Sigmoid colon (tissue), 7 donors: ENCODE results near the gene NRG3. TPM values are rescaled to one million over a fixed set of nuclear protein-coding genes. Genes with fewer than 3 reads are reported as not detected.

Source experiments
- DNase-seq: peaks from one replicate; pipeline ENCODE4 v3.0.0-alpha.2; 2019
- H3K27ac ChIP-seq, 4 donors: fragments of 200-600 bp; sonication (generic); one replicate each; pipeline ENCODE4 v1.5.1; 2016 to 2019; ENCODE audit warnings: mild to moderate bottlenecking in 1 of 4
- H3K27me3 ChIP-seq, 3 donors: fragments of 200-600 bp; sonication (generic); one replicate each; pipeline ENCODE4 v1.5.1; 2019; ENCODE audit warnings: mild to moderate bottlenecking in 1 of 3
- H3K36me3 ChIP-seq, 4 donors: fragments of 200-600 bp; sonication (generic); one replicate each; pipeline ENCODE4 v1.5.1; 2016 to 2019
- H3K4me1 ChIP-seq, 4 donors: fragments of 200-600 bp; sonication (generic); one replicate each; pipeline ENCODE4 v1.5.1; 2017 to 2019
- H3K4me3 ChIP-seq, 4 donors: fragments of 200-600 bp; sonication (generic); one replicate each; pipeline ENCODE4 v1.5.1; 2017 to 2019; ENCODE audit warnings: mild to moderate bottlenecking in 2 of 4, moderate library complexity in 1 of 4
- H3K9me3 ChIP-seq, 4 donors: fragments of 200-600 bp in 3 of 4; sonication (generic) in 3 of 4; one replicate each; pipeline versions ENCODE4 v1.5.1 to v1.6.1; 2013 to 2019
- CTCF ChIP-seq, 4 experiments: fragments of 450-650 bp in 3 of 4; fragments of 200-600 bp in 1 of 4; IDR thresholded peaks; one replicate each; pipeline ENCODE4 v1.5.1; 2016 to 2019; ENCODE audit warnings: antibody characterized with exemption in 4 of 4, mild to moderate bottlenecking in 3 of 4, moderate library complexity in 2 of 4
- EP300 ChIP-seq, 4 donors: sonication (generic); formaldehyde crosslinking; IDR thresholded peaks; one replicate each; pipeline ENCODE4 v1.6.1; 2017; ENCODE audit warnings: antibody characterized with exemption in 4 of 4
- POLR2A ChIP-seq, 2 donors: fragments of 450-650 bp; IDR thresholded peaks; one replicate each; pipeline ENCODE4 v1.6.1; 2016; ENCODE audit warnings: antibody characterized with exemption in 2 of 2, mild to moderate bottlenecking in 2 of 2, moderate library complexity in 2 of 2
- POLR2AphosphoS5 ChIP-seq, 4 donors: sonication (generic); formaldehyde crosslinking; IDR thresholded peaks; one replicate each; pipeline ENCODE4 v1.6.1; 2017; ENCODE audit warnings: antibody characterized with exemption in 4 of 4
- WGBS, 2 donors: extraction: QIAGEN DNeasy Blood & Tissue Kit; methylation state at CpG; one replicate each; pipeline ENCODE4 v1.1.7; 2013; 5-methylcytosine and 5-hydroxymethylcytosine counted together
- intact Hi-C: fragments of 100-400 bp; cut with DNase I; formaldehyde crosslinking; loops from one replicate; pipeline ENCODE4 v1.15.1; 2023
- polyA plus RNA-seq, 3 donors: library from polyadenylated mRNA; stranded (reverse); fragments of 200-250 nt; gene quantifications; one replicate each; pipeline ENCODE4 v1.2.3, GENCODE V29; 2013
- total RNA-seq, 4 donors: library from RNA; depleted of rRNA; stranded (reverse); fragments of >200 nt; gene quantifications; one replicate each; pipeline ENCODE4 v1.1.0, GENCODE V29; 2016
- donor health status: healthy with polysubstance abuse.
- donor health status: Bipolar disorder and iron deficiency.
- donor health status: healthy.

Gene NRG3
- total and polyA plus RNA-seq, 7 donors: 0.17 to 2.2 (median 0.82) TPM; not detected in 2

GRCh38 chr10:82529062-82529461 is 654.1 kb downstream of the NRG3 start:
- intact Hi-C loops: no loop called here
- Histone ChIP-seq H3K4me3 (no peak overlapping the region), H3K9me3 (no peaks in the 10 kb centered on the region), H3K27me3 (no peaks in the 10 kb centered on the region), H3K27ac (no peak overlapping the region), H3K36me3 (no peaks in the 10 kb centered on the region), H3K4me1 (no peaks in the 10 kb centered on the region)
- DNase-seq: no peak
- TF ChIP-seq EP300 (IDR thresholded peaks at IDR 0.05) (no peak), POLR2A (IDR thresholded peaks at IDR 0.05) (no peak), POLR2AphosphoS5 (IDR thresholded peaks at IDR 0.05) (no peak), CTCF (IDR thresholded peaks at IDR 0.05) (no peak)
- 58 to 75% methylated on average over 4 of the region's 4 CpGs for WGBS, 2 donors

- intact Hi-C loops: no loop called here
Observed at GRCh38 chr10:82535457-82535856, 660.5 kb downstream of the NRG3 start.

GRCh38 chr10:82536668-82537067 is 661.7 kb downstream of the NRG3 start:
- no peak overlapping the region for H3K27ac ChIP-seq
- H3K36me3 ChIP-seq: no peaks in the 10 kb centered on the region
- no peak overlapping the region for H3K4me3 ChIP-seq
- DNase-seq: no peak
- no peaks in the 10 kb centered on the region for H3K4me1 ChIP-seq
- H3K27me3 ChIP-seq: no peaks in the 10 kb centered on the region
- intact Hi-C loops: no loop called here
- TF ChIP-seq POLR2AphosphoS5 (IDR thresholded peaks at IDR 0.05): no peak
- no peaks in the 10 kb centered on the region for H3K9me3 ChIP-seq

More at GRCh38 chr10:82535457-82535856, 660.5 kb downstream of the NRG3 start:
- Histone ChIP-seq H3K27me3 (no peaks in the 10 kb centered on the region), H3K36me3 (no peaks in the 10 kb centered on the region), H3K9me3 (no peaks in the 10 kb centered on the region), H3K4me3 (no peak overlapping the region), H3K27ac (no peak overlapping the region), H3K4me1 (no peaks in the 10 kb centered on the region)
- WGBS, 2 donors: 74 to 88% methylated on average over 3 of the region's 3 CpGs
- no peak for TF ChIP-seq CTCF (IDR thresholded peaks at IDR 0.05)
- no peak for TF ChIP-seq POLR2A (IDR thresholded peaks at IDR 0.05)
- no peak for TF ChIP-seq EP300 (IDR thresholded peaks at IDR 0.05)
- no peak for TF ChIP-seq POLR2AphosphoS5 (IDR thresholded peaks at IDR 0.05)
- DNase-seq: no peak

GRCh38 chr10:82538272-82538671 is 663.3 kb downstream of the NRG3 start:
- H3K4me1 ChIP-seq: no peaks in the 10 kb centered on the region
- intact Hi-C loops: no loop called here
- no peaks in the 10 kb centered on the region for H3K27me3 ChIP-seq
- no peaks in the 10 kb centered on the region for H3K36me3 ChIP-seq
- no peak overlapping the region for H3K4me3 ChIP-seq
- TF ChIP-seq POLR2AphosphoS5 (IDR thresholded peaks at IDR 0.05) (no peak), EP300 (IDR thresholded peaks at IDR 0.05) (no peak), POLR2A (IDR thresholded peaks at IDR 0.05) (no peak), CTCF (IDR thresholded peaks at IDR 0.05) (no peak)
- 76 to 80% methylated on average over 1 of the region's 1 CpG for WGBS, 2 donors
- DNase-seq: no peak
- no peak overlapping the region for H3K27ac ChIP-seq
- no peaks in the 10 kb centered on the region for H3K9me3 ChIP-seq

GRCh38 chr10:82543631-82544030 is 668.6 kb downstream of the NRG3 start:
- Histone ChIP-seq H3K9me3 (no peaks in the 10 kb centered on the region), H3K4me1 (no peaks in the 10 kb centered on the region), H3K36me3 (no peaks in the 10 kb centered on the region), H3K27me3 (no peaks in the 10 kb centered on the region), H3K4me3 (no peak overlapping the region), H3K27ac (no peak overlapping the region)
- DNase-seq: no peak
- TF ChIP-seq CTCF (IDR thresholded peaks at IDR 0.05) (no peak), EP300 (IDR thresholded peaks at IDR 0.05) (no peak)
- intact Hi-C loops: no loop called here
- 82 to 84% methylated on average over 2 of the region's 2 CpGs for WGBS, 2 donors
